Measurements from ENCODE around the gene PITPNM3. TPM values are rescaled to one million over a fixed set of nuclear protein-coding genes. Genes with fewer than 3 reads are reported as not detected.
A peak's percentile ranks its signal among the peaks of the same experiment; 100 is the strongest.

The PITPNM3 gene
- polyA plus RNA-seq, 3 donors: 0.29 TPM; not detected in 2

DNA sequence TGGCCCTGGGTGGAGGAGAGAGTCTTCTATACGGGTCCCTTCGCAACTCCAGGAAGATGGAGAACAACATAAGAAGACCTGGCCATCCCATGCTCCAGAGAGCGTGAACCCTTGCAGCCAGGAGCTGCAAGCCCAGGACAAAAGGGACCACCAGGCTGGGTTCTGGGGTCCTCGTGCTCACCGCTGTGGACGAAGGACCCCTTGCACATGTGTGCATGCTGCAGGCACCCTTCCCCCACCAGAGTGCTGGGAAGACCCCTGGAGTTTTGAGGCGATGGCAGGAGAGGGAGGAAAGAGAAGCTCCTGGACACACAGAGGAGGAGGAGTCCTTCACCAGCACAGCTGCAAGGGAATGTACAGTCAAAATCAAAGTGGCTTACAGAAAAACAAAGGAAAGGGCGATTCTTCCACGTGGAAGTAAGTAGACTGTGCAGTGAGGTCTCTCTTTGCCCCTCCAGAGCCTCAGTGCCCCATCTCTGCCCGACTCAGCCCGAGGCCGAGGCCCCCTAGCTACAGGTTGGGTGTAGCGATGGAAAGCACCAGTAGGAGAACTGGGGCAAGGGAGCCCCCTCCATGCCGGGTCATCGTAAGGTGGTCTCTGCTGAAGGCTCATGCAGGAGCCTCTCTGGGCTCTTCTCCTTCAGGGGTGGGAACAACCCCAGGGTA lies 60.8 kb downstream of the PITPNM3 start:
- Mint-ChIP-seq H3K27ac (peak overlapping the region in 1 of 7 donors; percentile 81), H3K4me1 (peaks cover 3% of the 10 kb centered on the region), H3K4me3 (no peak overlapping the region), H3K27me3 (ENCODE audit: low read depth in 3 of 3) (peaks cover 20 to 35% (median 29%) of the 10 kb centered on the region in 3 donors), H3K9me3 (peaks cover 0 to 4% (median 2%) of the 10 kb centered on the region in 7 donors), H3K36me3 (no peaks in the 10 kb centered on the region)
- 48% methylated on average over 10 of the region's 15 CpGs for WGBS (ENCODE audit: insufficient coverage)
- H3K27ac ChIP-seq (ENCODE audit: low read depth in 1 of 2, low read length in 2 of 2): no peak overlapping the region
- intact Hi-C loops (cut with micrococcal nuclease): no loop called here
- no peak for TF ChIP-seq CTCF (IDR thresholded peaks at IDR 0.05)
- H3K36me3 ChIP-seq (replicated peaks in 1 of 2; ENCODE audit: control insufficient read depth in 1 of 2, insufficient read depth in 2 of 2, low read length in 2 of 2): no peaks in the 10 kb centered on the region
- H4K20me1 ChIP-seq (ENCODE audit: insufficient read depth, low read length): no peaks in the 10 kb centered on the region
- no peak overlapping the region for H3K4me3 ChIP-seq (replicated peaks in 1 of 3; ENCODE audit: low read depth in 2 of 3, low read length in 3 of 3)
- no peaks in the 10 kb centered on the region for H3K4me1 ChIP-seq (ENCODE audit: control insufficient read depth in 1 of 2, insufficient read depth in 2 of 2, low read length in 2 of 2)
- peaks cover 0 to 20% of the 10 kb centered on the region in 2 donors for H3K27me3 ChIP-seq (ENCODE audit: control insufficient read depth in 2 of 2, insufficient read depth in 2 of 2, low read length in 2 of 2)
- no peaks in the 10 kb centered on the region for H3K79me2 ChIP-seq (ENCODE audit: insufficient read depth, low read length)
- H2AFZ ChIP-seq (ENCODE audit: insufficient read depth, low read depth, low read length, poor library complexity, severe bottlenecking): no peak overlapping the region
- no peak for DNase-seq
- no peak overlapping the region for H3K9ac ChIP-seq (ENCODE audit: insufficient read depth, low read length, poor library complexity, severe bottlenecking)
- no peak overlapping the region for H3K4me2 ChIP-seq (replicated peaks; ENCODE audit: extremely low read depth, low read length, poor library complexity, severe bottlenecking)
- H3K9me3 ChIP-seq (replicated peaks in 1 of 2; ENCODE audit: control insufficient read depth in 1 of 2, insufficient read depth in 1 of 2, low read length in 2 of 2): no peaks in the 10 kb centered on the region

DNA sequence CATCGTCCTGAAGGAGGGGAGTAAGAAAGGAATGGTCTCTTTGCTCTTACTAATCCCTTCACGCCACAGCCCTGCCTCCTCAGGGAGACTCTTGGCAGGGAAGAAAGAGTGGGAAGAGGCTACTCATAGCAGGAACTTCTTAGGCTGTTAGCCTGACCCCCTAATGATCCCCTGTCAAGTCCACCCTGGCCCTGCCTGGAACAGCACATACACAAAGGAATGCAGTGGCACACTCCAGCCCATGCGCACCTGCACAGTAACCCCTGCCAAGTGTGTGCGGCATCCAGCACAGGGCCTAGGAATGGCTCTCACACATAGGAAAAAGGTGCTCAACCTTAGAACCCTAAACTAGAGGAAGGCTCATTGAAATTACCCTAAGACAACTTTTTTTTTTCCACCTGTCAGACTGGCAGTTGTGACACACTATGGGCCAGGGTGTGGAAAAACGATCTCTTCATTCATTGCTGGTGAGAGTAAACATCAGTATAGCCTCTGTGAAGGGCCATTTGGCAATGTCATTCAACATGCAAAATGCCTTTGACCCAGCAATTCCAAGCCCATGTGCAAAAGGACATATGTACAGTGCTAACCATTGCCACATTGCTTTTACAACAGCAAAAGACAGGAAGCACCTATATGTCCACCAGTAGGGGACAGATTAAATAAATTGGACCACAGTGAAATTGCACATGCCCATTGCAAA lies 62.0 kb downstream of the PITPNM3 start:
- Mint-ChIP-seq H3K27ac (no peak overlapping the region), H3K4me1 (peaks cover 3% of the 10 kb centered on the region), H3K4me3 (no peak overlapping the region), H3K27me3 (ENCODE audit: low read depth in 3 of 3) (peaks cover 20 to 38% (median 30%) of the 10 kb centered on the region in 3 donors), H3K36me3 (no peaks in the 10 kb centered on the region), H3K9me3 (peaks cover 0 to 4% (median 2%) of the 10 kb centered on the region in 7 donors)
- Histone ChIP-seq H3K4me1 (ENCODE audit: control insufficient read depth in 1 of 2, insufficient read depth in 2 of 2, low read length in 2 of 2) (no peaks in the 10 kb centered on the region), H3K9me3 (replicated peaks in 1 of 2; ENCODE audit: control insufficient read depth in 1 of 2, insufficient read depth in 1 of 2, low read length in 2 of 2) (no peaks in the 10 kb centered on the region), H3K4me2 (replicated peaks; ENCODE audit: extremely low read depth, low read length, poor library complexity, severe bottlenecking) (no peak overlapping the region), H3K36me3 (replicated peaks in 1 of 2; ENCODE audit: control insufficient read depth in 1 of 2, insufficient read depth in 2 of 2, low read length in 2 of 2) (no peaks in the 10 kb centered on the region), H4K20me1 (ENCODE audit: insufficient read depth, low read length) (no peaks in the 10 kb centered on the region), H3K79me2 (ENCODE audit: insufficient read depth, low read length) (no peaks in the 10 kb centered on the region), H3K9ac (ENCODE audit: insufficient read depth, low read length, poor library complexity, severe bottlenecking) (no peak overlapping the region), H2AFZ (ENCODE audit: insufficient read depth, low read depth, low read length, poor library complexity, severe bottlenecking) (no peak overlapping the region), H3K27me3 (ENCODE audit: control insufficient read depth in 2 of 2, insufficient read depth in 2 of 2, low read length in 2 of 2) (peaks cover 0 to 20% of the 10 kb centered on the region in 2 donors), H3K27ac (ENCODE audit: low read depth in 1 of 2, low read length in 2 of 2) (no peak overlapping the region), H3K4me3 (replicated peaks in 1 of 3; ENCODE audit: low read depth in 2 of 3, low read length in 3 of 3) (no peak overlapping the region)
- intact Hi-C loops (cut with micrococcal nuclease): no loop called here
- no peak for DNase-seq
- WGBS (ENCODE audit: insufficient coverage): 97% methylated on average over 3 of the region's 5 CpGs
- no peak for TF ChIP-seq CTCF (IDR thresholded peaks at IDR 0.05)
